ENCODE results near the gene HLA-B.
"Not testable (repeated sequence)": the region's sequence is repeated elsewhere in the genome, so short reads cannot be mapped to it uniquely, and the experiment has no call there.

HLA-B gene

DNA sequence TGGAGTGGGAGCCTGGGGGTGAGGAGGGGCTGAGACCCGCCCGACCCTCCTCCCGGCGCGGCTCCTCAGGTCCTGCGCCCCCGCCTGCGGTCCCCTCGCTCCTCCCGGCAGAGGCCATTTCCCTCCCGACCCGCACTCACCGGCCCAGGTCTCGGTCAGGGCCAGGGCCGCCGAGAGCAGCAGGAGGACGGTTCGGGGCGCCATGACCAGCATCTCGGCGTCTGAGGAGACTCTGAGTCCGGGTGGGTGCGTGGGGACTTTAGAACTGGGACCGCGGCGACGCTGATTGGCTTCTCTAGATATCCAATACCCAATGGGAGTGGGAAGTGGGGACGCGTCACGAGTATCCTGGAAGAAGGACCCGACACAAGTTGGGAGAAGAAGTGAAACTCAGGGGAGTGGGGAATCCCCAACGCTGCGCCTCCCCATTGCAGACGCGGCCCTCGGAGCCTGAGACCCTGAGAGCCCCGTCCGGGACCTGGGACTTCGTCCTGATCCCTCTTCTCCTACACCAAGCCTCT, at the start of gene HLA-B:
Gene HLA-B (minus strand): TSS at position 234 of the 521 bp plus-strand sequence. CDS start 21 bp downstream, at position 213.
- DNase-seq: peak; percentile 85

- no peak for DNase-seq
These were observed 49.0 kb upstream of the HLA-B start for GRCh38 chr6:31405996-31406395.

DNA sequence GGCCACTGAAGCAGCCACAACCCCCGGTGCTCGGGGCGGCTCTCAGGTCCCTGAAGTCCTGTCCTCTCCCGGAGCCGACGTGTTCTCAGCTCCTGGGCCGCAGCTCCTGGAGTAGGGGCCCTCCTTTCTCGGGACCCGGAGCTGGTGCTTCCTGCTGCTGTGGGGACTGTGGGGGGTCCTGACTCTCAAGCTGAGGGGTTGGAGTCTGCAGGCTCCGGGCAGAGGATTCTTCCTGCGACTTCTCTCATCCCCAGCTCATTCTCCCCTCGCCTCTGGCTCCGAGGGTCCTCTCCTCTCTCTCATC, 47.0 kb upstream of the HLA-B start:
- not testable (repeated sequence) for DNase-seq

GRCh38 chr6:31403283-31404060, 46.5 kb upstream of the HLA-B start, which contains the start of gene MICA:
TSS of gene MICA (plus strand) at chr6:31403595. CDS start at chr6:31403633, 38 bp downstream.
- peak; percentile 73 for DNase-seq

- no peak for DNase-seq
These were observed 45.6 kb upstream of the HLA-B start for GRCh38 chr6:31402324-31403282.

- DNase-seq: no peak
These were observed 44.4 kb upstream of the HLA-B start for GRCh38 chr6:31401403-31401802.

DNA sequence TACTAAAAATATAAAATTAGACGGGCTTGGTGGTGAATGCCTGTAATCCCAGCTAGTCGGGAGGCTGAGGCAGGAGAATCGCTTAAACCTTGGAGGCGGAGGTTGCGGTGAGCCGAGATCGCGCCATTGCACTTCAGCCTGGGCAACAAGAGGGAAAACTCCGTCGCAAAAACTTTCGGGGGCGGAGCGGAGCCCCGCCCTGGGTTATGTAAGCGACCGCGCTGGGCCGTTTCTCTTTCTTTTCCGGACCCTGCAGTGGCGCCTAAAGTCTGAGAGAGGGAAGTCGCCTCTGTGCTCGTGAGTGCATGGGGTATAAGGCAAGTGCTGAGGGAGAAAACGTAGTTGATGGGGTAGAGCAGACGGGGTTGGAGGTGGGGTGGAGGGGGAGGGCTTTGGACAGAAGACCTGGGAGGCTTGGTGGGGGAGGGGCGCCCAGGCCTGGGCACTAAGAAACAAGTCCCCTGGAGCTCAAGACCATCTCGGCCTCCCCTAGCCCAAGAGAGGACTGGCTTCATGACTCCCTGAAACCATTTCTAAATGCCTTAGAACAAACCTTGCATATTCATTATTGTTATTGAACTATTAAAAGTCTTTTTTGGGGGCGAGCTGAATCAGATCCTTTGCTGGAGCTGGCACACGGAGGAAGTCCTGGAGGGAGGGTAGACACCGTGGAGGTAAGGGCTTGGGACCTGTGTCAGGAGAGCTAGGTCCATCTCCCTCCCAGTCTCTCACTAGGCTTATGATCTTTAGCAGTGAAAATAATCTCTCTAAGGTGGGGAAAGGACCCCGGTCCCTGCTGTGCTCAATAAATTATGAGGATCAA, 43.7 kb upstream of the HLA-B start:
- DNase-seq: peak; percentile 67

DNA sequence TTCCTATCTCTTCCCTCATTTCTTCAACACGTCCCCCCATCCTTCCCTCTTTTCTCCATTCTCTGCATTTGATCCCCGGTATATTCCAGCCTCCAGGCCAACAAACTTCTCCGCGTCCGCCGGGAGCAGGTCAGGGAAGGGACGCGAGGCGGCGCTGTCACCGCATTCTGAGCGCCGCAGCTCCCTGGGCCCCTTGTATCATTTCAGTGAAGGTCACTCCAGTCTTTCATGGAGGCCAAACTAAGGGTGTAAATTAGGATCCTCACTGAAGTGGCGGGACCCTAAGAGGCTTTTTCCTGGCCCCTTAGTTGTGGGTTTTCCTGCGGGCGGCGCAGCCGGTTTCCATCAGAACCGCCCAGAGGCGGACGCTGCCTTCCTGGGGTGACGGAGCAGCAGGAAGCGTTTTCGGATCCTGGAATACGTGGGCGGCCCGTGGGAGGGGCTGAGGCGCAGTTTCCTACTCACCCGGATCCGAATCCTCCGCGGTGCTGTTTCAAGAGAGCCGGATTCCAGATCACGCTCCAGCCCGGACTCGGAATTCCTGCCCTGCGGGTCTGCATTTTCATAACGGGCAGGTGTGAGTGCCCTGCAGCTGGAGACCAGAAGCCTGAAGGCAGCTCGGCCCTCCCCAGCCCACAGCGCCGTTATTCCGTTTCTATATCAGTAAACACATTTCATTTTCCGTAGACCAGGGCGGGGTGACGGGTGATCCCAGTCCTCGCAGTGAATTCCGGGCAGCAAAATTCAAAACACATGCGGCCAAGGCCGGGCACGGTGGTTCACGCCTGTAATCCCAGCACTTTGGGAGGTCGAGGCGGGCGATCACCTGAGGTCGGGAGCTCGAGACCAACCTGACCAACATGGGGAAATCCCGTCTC, 42.8 kb upstream of the HLA-B start:
- DNase-seq: peak; percentile 65

- DNase-seq: no peak
These were observed 41.0 kb upstream of the HLA-B start for GRCh38 chr6:31397901-31398525.

GRCh38 chr6:31397153-31397499, 40.1 kb upstream of the HLA-B start:
- not testable (repeated sequence) for DNase-seq

DNA sequence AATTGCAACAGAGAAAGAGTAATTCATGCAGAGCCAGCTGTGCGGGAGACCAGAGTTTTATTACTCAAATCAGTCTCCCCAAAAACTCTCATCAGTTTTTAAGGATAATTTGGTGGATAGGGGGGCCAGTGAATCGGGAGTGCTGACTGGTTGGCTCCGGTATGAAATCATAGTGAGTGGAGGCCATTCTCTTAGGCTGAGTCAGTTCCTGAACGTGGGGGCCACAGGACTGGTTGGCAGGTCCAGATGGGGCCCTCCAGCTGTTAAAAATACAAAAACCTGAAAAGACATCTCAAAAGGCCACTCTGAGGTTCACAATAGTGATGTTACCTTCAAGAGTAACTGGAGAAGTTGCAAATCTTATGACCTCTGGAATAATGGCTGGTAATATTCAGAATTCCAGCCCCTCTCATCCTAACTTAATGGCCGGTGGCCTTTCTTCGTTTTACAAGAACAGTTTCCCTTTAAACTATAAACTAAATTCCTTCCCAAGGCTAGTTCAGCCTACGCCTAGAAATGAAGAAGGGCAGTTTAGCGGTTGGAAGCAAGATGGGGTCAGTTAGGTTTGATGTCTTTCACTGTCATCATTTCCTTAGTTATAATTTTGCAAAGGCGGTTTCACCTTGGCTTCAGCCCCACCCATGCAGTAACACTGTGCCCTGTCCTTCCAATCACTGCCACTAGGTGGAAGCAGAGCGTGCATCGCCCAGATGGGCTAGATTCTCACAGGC, 39.6 kb upstream of the HLA-B start:
- DNase-seq: peak; percentile 80

DNA sequence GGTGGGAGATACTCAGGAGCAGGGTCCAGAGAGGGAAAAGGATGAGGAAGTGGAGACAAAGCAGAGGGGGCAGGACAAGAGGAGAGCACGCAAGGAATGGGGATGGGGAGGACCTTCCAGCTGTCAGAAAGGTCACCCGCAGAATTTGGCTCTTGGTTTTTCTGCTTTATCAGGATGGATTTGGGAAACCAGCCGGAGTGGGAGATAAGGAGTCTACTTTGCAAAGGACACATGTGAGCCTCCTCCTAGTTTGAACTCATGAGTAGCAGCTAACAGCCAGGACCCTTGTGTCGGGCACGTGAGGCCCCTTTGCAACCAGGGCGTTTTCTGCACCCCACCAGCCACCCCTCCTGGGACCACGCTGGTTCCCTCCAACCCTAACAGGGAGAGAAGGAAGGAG, 38.9 kb upstream of the HLA-B start:
- no peak for DNase-seq

- no peak for DNase-seq
These were observed 37.4 kb upstream of the HLA-B start for GRCh38 chr6:31394381-31394780.

GRCh38 chr6:31393932-31394331, 37.0 kb upstream of the HLA-B start:
- DNase-seq: no peak

- DNase-seq: not testable (repeated sequence)
These were observed 32.8 kb upstream of the HLA-B start for GRCh38 chr6:31389802-31390132.

DNA sequence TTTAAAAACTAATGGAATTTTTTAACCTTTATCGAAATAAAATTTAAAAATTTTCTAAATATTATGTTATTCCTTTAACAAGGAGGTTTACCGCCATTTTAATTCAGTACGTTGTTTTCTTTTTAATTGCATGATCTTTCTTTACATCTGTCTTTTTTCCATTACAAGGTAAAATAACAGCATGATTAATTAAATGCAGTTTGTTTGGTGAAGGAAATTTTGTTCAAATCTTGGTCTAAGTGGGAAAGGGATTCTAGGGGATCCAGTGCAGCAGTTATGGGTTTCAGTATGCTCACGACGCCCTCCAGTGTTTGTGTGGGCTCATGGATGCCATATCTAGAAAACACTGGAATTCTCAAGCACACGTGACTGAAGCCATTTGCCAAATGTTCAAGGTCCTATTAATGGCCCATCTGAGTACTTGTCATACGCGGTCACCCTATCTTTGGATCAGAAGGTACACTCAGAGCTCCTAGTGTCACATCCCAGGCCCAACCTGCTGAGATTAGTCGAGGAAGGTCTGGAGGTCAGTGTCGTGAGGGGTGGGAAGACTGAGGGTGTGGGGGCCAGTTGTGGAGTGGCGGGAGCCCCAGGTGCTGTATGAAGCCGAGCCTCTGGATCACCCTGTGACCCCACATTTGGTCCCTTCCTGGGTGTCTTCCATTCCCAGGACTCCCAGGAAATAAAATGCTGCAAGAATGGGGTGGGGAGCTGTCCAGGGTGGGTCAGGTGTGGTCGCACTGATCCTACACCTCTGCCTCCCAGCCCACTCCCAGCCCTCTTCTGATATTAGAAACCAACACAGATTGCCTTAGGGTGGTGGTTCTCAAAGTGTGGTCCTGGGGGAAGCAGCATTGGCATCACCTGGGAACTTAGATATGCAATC, 32.2 kb upstream of the HLA-B start:
- not testable (repeated sequence) for DNase-seq

GRCh38 chr6:31386977-31387376, 30.0 kb upstream of the HLA-B start:
- no peak for DNase-seq

GRCh38 chr6:31386099-31386498, 29.1 kb upstream of the HLA-B start:
- no peak for DNase-seq

DNA sequence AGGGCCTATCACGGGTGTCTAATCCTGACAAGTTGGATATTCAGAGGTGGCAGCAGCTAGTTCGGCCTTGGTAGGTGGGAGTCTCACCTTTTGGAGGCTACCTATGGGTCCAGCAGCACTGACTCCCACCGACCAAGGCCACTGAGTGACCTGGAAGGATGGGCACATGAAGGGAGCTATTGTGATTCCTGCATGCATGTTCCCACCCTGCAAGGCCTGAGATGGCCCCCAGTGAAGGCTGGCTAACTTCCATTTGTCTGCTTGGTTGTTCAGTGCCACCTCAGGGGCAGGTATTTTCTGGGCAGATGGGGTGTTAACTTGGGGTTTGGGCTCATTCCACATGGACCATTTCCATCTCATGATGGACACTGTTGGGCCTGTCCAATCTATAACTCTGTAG, 28.1 kb upstream of the HLA-B start:
- DNase-seq: no peak

DNA sequence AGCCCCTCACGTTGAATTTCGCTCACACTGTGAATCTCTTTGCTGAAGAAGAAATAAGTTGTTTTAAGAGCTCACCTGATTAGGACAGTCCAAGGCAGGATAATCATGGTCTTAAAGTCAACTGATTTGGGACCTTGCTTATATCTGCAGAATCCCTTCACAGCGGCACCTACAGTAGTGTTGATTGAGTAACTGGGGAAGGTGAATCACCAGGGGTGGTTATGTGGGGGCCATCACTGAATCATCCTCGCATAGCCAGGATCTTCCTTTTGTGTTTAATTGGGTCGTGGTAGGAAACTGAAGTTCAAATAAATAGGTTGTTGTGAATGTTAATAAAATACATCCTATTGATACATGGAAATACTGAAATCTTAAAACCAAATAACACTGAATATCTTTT, 26.2 kb upstream of the HLA-B start:
- no peak for DNase-seq
